Measurements from ENCODE around the gene SLC25A21. TPM values are rescaled to one million over a fixed set of nuclear protein-coding genes. Genes with fewer than 3 reads are reported as not detected.

Gene SLC25A21
- total and polyA plus RNA-seq, 8 donors: 0.40 to 5.4 (median 1.3) TPM; not detected in 2

DNA sequence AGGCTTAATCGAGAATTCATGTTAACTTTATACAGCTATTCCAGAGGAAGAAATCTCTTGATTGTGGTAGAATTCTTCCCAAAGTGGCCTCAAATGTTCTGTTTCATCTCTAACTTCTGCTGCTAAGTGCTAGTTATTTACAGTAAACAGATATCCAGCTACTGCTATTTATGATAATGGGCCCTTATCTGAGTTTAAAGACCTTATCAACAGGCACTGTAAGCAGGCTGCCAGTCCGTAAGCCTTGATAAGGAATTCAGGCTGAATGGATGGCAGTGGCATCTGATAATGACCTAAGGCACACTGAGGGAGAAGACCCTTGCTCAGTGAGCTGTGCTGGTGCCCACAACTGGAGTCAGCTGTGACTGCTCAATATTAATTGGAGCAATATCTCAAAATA lies 451.7 kb downstream of the SLC25A21 start:
- H3K9me3 ChIP-seq: no peaks in the 10 kb centered on the region
- TF ChIP-seq POLR2AphosphoS5 (IDR thresholded peaks at IDR 0.05) (no peak), EP300 (IDR thresholded peaks at IDR 0.05) (no peak), POLR2A (IDR thresholded peaks at IDR 0.05) (no peak)
- TF ChIP-seq, protein P1, sequence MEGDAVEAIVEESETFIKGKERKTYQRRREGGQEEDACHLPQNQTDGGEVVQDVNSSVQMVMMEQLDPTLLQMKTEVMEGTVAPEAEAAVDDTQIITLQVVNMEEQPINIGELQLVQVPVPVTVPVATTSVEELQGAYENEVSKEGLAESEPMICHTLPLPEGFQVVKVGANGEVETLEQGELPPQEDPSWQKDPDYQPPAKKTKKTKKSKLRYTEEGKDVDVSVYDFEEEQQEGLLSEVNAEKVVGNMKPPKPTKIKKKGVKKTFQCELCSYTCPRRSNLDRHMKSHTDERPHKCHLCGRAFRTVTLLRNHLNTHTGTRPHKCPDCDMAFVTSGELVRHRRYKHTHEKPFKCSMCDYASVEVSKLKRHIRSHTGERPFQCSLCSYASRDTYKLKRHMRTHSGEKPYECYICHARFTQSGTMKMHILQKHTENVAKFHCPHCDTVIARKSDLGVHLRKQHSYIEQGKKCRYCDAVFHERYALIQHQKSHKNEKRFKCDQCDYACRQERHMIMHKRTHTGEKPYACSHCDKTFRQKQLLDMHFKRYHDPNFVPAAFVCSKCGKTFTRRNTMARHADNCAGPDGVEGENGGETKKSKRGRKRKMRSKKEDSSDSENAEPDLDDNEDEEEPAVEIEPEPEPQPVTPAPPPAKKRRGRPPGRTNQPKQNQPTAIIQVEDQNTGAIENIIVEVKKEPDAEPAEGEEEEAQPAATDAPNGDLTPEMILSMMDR (IDR thresholded peaks at IDR 0.05): no peak
- DNase-seq: no peak
- 46 to 85% (median 57%) methylated on average over 2 of the region's 2 CpGs for WGBS, 5 donors
- no peak overlapping the region for H3K4me3 ChIP-seq
- no peaks in the 10 kb centered on the region for H3K27me3 ChIP-seq
- no peaks in the 10 kb centered on the region for H3K4me1 ChIP-seq
- no peak overlapping the region for H3K27ac ChIP-seq
- intact Hi-C loops (cut with DNase I; ENCODE audit: low total_unique reads): no loop called here
- no peaks in the 10 kb centered on the region for H3K36me3 ChIP-seq

DNA sequence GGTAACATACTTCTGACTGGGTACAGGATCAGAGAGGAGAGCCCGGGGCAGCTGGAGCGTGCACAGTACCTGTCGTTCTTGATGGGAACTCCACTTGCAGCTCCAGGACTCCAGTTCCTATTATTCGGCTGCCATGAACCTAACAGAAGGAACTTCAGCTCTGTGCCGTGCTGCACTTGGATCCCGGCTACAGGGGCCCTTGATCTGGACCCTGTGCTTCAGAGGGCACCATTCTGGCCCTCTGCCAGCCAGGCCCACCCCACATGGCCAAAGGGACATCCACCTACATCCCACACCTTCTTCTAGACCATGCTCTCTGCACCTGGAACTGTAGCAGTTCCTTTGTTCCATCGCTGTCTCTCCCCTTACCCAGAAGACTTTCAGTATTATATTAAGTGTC lies 452.6 kb downstream of the SLC25A21 start:
- no peak for DNase-seq
- Histone ChIP-seq H3K36me3 (no peaks in the 10 kb centered on the region), H3K4me3 (no peak overlapping the region), H3K27me3 (no peaks in the 10 kb centered on the region), H3K27ac (no peak overlapping the region), H3K9me3 (no peaks in the 10 kb centered on the region), H3K4me1 (no peaks in the 10 kb centered on the region)
- whole genome bisulfite sequencing, 5 donors: 84 to 97% (median 92%) methylated on average over 7 of the region's 7 CpGs
- no peak for TF ChIP-seq POLR2A (IDR thresholded peaks at IDR 0.05)
- TF ChIP-seq EP300 (IDR thresholded peaks at IDR 0.05): no peak
- intact Hi-C loops (cut with DNase I; ENCODE audit: low total_unique reads): no loop called here

DNA sequence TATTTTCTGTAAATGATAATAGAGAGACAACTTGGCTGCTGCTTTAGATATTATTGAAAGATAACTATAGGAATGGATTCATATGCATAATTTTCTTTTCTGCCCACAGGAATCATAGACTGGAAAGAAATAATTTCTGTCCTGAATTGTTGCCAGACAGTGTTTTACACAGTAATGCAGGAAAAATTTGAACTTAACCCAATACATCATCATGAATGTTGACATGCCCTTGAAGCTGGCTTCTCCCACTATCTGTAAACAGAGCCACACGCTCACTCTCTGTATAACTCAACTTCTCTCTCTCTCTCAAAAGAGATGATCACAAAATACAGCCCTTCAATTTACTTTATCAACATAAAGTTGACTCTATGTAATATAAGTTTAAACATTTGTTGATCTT lies 454.2 kb downstream of the SLC25A21 start:
- Histone ChIP-seq H3K4me3 (no peak overlapping the region), H3K36me3 (no peaks in the 10 kb centered on the region)
- WGBS, 5 donors: 35 to 56% (median 41%) methylated on average over 1 of the region's 1 CpG

DNA sequence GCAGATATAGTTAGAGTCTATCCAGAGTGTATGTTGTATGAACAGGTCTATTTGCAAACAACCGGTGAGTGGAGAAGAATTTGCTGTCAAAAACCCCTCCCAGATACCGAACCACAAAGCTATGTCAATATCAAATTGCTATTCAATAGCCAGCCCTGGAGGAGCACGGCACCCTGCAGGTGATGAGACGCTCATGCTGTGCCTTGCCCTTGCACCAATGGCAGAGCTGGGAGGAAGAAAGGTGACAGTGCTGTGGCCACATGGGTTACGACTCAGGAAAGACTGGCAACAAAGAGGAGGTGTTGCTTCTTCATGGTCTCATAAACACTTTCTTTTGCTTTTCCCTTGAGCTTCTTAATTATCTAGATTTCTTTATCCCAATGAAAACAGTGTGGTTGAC lies 455.0 kb downstream of the SLC25A21 start:
- Histone ChIP-seq H3K27me3 (no peaks in the 10 kb centered on the region), H3K4me3 (no peak overlapping the region), H3K9me3 (no peaks in the 10 kb centered on the region), H3K27ac (no peak overlapping the region), H3K36me3 (no peaks in the 10 kb centered on the region), H3K4me1 (no peaks in the 10 kb centered on the region)
- DNase-seq: peak in 1 of 2 donors; percentile 8
- TF ChIP-seq, protein P1 (IDR thresholded peaks at IDR 0.05): no peak
- no peak for TF ChIP-seq POLR2AphosphoS5 (IDR thresholded peaks at IDR 0.05)
- TF ChIP-seq POLR2A (IDR thresholded peaks at IDR 0.05): no peak
- no peak for TF ChIP-seq EP300 (IDR thresholded peaks at IDR 0.05)
- intact Hi-C loops (cut with DNase I; ENCODE audit: low total_unique reads): no loop called here
- WGBS, 5 donors: 22 to 62% (median 40%) methylated on average over 5 of the region's 5 CpGs

More for the DNA sequence above, 454.2 kb downstream of the SLC25A21 start:
- intact Hi-C loops (cut with DNase I; ENCODE audit: low total_unique reads): no loop called here
- no peak for DNase-seq
- TF ChIP-seq, protein P1 (IDR thresholded peaks at IDR 0.05): no peak
- TF ChIP-seq EP300 (IDR thresholded peaks at IDR 0.05) (no peak), POLR2A (IDR thresholded peaks at IDR 0.05) (no peak), POLR2AphosphoS5 (IDR thresholded peaks at IDR 0.05) (no peak)
- H3K27me3 ChIP-seq: no peaks in the 10 kb centered on the region
- no peaks in the 10 kb centered on the region for H3K9me3 ChIP-seq
- no peaks in the 10 kb centered on the region for H3K4me1 ChIP-seq
- H3K27ac ChIP-seq: no peak overlapping the region

DNA sequence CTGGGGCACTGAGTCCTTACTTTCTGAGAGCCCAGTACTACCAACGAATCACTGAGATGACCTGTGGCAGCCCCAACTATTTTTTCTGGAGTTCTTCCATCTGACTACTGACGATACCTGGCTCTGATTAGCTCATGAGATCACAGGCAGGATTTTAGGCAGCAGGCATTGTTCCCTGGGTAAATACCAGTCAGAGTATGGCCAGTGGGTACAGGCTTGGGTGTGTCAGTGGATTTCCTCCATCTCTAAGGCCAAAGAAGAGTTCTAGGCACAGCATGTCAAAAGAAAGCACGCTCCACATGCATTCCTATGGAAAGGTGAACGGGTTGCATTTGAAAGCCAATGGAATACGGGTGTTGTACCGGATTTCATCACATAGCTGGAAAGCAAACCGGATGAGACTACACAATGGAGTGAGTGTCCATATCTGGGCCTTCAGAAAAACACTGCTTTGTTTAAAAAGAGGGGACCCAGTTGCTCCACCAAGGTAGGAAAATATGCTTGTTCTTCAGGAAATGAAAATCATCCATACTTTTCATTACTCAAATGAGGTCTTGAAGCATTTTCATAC lies 455.7 kb downstream of the SLC25A21 start:
- H3K4me1 ChIP-seq: no peaks in the 10 kb centered on the region
- TF ChIP-seq EP300 (IDR thresholded peaks at IDR 0.05) (no peak), POLR2A (IDR thresholded peaks at IDR 0.05) (no peak), POLR2AphosphoS5 (IDR thresholded peaks at IDR 0.05) (no peak)
- TF ChIP-seq, protein P1 (IDR thresholded peaks at IDR 0.05): no peak
- no peak for DNase-seq
- H3K4me3 ChIP-seq: no peak overlapping the region
- H3K36me3 ChIP-seq: no peaks in the 10 kb centered on the region
- intact Hi-C loops (cut with DNase I; ENCODE audit: low total_unique reads): no loop called here
- no peak overlapping the region for H3K27ac ChIP-seq
- H3K9me3 ChIP-seq: no peaks in the 10 kb centered on the region
- 69 to 77% (median 72%) methylated on average over 7 of the region's 7 CpGs for WGBS, 5 donors
- H3K27me3 ChIP-seq: no peaks in the 10 kb centered on the region

Measured in stomach (tissue), 9 donors.